Astrocyte of the spinal cord (primary cell): Measurements from ENCODE around the gene NOP9.

Experiments
- DNase-seq: peaks from one replicate; pipeline ENCODE4 v3.0.0; 2011; ENCODE audit warnings: low read depth, low spot score
- H3K4me3 ChIP-seq: 2 replicates; pipeline ENCODE4 v1.5.1; 2011; ENCODE audit warnings: low read depth, mild to moderate bottlenecking, low read length, moderate library complexity
- in situ Hi-C: cut with HindIII; loops from 2 replicates; pipeline ENCODE4 v1.10.0; 2017; ENCODE audit warnings: low sequenced_read_pairs
- TF ChIP-seq, protein P1 (sequence below): IDR thresholded peaks from 2 replicates; pipeline ENCODE4 v1.5.1; 2012; ENCODE audit warnings: low read depth, mild to moderate bottlenecking, low read length, inconsistent platforms

The NOP9 gene

DNA sequence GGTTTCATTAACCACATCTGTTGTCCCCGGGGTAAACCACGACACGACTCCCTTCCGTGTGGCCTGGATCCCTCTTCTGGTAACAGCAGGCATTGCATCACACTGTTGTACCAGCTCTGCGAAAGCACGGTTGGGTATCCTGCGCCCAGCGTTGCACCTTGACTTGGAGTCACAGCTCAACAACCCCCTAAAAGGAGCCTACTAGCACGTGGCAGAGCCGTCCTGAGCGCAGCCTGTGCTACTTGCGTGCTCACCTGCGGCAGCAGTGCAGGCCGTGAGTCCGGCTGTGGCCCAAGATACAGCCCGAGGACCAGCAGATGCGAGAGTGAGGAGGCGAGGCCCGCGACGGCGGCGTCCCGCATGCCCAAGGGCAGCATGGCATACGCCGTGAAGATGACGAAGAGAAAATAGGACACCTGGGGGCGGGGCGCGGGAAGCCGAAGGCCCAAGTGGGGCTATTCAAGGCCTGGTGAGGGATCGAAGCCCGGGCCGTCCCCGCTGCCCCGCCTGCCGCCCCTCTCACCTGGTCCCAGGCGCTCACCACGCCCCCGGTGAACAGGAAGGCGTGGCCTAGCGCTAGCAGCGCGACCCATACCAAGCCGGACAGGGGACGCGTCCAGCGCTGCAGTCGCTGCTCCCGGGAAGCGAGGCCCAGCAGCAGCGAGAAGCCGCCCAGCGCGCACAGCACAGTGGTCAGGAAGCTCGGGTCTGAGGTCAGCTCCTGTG, 32.8 kb downstream of the NOP9 start:
- H3K4me3 ChIP-seq: peak overlapping the region; percentile 17
- peak; percentile 41 for DNase-seq
- TF ChIP-seq, protein P1, sequence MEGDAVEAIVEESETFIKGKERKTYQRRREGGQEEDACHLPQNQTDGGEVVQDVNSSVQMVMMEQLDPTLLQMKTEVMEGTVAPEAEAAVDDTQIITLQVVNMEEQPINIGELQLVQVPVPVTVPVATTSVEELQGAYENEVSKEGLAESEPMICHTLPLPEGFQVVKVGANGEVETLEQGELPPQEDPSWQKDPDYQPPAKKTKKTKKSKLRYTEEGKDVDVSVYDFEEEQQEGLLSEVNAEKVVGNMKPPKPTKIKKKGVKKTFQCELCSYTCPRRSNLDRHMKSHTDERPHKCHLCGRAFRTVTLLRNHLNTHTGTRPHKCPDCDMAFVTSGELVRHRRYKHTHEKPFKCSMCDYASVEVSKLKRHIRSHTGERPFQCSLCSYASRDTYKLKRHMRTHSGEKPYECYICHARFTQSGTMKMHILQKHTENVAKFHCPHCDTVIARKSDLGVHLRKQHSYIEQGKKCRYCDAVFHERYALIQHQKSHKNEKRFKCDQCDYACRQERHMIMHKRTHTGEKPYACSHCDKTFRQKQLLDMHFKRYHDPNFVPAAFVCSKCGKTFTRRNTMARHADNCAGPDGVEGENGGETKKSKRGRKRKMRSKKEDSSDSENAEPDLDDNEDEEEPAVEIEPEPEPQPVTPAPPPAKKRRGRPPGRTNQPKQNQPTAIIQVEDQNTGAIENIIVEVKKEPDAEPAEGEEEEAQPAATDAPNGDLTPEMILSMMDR: peak; percentile 85
- in situ Hi-C loops: loop anchor here (10.0 kb wide), 1 partner anchor 102 kb away; no protein-coding TSS in a partner anchor

DNA sequence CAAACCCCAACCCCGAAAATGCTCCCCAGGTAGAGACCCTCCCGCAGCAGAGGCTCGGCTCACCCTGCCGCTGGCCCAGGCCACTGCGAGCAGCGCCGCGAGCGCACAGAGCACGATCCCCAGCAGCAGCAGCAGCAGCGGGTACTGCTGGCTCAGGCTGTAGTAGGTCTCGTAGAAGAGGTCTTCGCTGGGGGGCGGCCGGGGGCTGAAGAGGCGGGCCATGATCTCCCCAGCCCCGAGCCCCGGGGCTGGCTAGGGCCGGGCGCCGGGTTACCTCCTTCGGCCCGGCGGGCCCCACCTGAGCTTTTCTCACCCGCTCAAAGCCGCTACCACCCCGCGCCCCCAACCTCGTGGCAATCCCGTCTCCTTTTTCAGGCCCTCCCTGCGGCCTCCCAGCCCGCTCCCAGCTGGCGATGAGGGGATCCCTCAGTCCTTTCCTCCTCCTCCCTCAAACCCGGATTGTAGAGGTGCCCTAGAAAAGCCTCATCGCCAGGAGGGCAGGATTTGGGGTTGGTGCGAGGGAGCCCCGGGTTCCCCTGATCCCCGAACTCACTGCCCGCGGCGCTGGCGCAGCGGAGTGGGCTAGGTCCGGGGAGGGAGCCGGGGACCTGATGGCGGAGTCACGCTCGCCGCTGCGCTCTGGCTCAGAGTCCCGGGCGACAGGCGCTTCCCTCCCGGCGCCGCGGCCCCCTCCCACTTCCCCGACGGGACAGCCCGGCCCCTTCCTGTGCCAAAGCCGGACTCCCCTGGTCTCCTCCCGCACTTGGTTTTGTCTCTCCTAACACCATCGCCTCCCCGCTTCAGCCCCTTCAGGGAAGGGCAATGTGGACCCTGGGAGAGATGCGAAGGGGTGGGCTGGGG, 35.0 kb downstream of the NOP9 start, which contains the start of gene ADCY4:
Gene ADCY4 (minus strand): TSS at position 641 of the 861 bp plus-strand sequence. CDS start 419 bp downstream, at position 222.
- DNase-seq: no peak
- H3K4me3 ChIP-seq: peak within 1 kb of the TSS; percentile 17
- in situ Hi-C loops: loop anchor here (10.0 kb wide), 1 partner anchor 100 kb away; no protein-coding TSS in a partner anchor
- TF ChIP-seq, protein P1: no peak

DNA sequence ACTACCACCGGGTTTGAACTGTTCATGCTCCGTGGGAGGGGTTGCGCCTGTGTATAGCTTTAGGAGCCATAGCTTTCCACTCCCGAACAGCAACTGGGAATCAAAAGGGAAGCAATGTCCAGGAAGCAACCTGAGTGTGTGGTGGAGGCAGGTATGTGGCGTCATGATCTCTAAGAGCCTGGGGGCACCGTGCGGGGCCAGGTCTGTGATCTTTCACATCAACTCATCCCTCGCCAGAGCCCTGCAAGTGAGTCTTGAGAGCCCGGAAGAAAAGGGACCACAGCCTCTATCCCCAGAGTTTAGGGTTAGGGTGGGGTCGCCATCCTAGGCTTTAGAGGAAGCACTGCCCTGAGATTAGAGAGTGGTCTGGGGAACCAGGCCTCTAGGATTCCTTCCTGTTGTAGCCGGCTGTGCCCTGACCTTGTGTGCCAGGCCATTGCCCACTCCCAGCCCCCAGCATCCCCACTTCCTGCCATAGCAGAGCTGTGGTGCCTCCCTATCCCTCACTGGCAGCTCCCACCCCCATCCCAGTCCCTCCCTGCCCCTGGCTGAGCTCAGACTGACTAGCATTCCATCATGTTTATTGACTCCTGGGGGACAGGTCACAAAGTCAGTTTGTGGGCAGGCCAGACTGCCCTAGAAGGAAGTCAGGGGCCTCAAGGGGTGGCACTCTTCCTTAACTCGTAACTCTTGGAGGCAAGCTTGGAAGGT, 36.0 kb downstream of the NOP9 start:
- TF ChIP-seq, protein P1: no peak
- no peak overlapping the region for H3K4me3 ChIP-seq
- in situ Hi-C loops: loop anchor here (10.0 kb wide), 1 partner anchor 99 kb away; no protein-coding TSS in a partner anchor
- no peak for DNase-seq

DNA sequence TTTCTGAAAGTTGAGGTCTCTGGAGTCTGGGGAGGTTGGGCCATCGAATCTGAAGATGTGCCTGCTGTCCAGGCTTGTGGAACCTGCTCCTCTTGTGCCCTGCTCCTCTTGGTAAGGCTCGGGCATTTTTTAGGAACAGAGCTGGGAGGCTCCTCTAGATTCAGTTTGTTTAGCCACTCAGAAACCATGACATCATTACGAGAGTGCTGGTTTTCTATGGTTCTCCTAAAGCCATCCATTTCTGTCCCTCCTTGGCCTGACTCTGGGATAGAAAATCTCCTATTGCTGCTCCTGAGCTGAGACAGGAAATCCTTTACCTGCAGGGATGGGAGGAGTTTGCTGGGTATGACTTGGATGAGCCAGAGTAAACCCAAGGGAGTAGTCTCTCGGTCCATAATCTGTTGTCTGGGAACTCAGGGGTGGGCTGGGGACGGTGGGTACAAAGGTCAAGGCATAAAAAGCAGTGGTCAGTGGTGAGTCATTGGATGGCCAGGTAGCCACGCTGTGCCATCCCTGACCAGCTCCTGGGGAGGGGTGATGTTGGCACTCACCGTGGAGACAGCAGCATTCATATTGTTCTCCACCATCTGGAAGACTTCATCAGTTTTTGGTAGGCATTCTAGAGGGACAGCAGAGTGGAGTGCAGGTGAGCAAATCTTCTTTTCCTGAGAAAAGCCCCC, 37.6 kb downstream of the NOP9 start:
- TF ChIP-seq, protein P1: no peak
- no peak for DNase-seq
- in situ Hi-C loops: loop anchor here (10.0 kb wide), 1 partner anchor 98 kb away; no protein-coding TSS in a partner anchor
- no peak overlapping the region for H3K4me3 ChIP-seq

DNA sequence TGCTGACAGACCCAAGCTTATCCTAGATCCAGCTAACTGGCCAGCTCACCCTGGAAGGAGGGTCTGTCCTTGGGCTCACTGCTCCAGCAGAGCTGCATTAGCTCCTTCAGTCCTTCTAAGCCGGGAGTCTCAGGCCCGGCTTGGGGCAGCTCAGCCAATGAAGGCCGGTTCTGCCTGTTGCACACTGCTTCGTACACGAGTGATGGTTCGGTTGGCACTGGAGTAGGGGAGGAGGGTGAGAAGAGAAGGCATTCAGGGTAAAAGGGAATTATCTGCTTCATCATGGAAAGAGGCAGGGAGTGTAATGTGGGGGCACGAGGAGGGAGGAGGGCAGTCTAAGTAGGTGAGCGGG, 38.1 kb downstream of the NOP9 start:
- H3K4me3 ChIP-seq: no peak overlapping the region
- in situ Hi-C loops: loop anchor here (10.0 kb wide), 1 partner anchor 97 kb away; no protein-coding TSS in a partner anchor
- no peak for DNase-seq
- TF ChIP-seq, protein P1: no peak
